Measurements from ENCODE around the gene HELT. TPM values are rescaled to one million over a fixed set of nuclear protein-coding genes. Genes with fewer than 3 reads are reported as not detected.

The HELT gene
- total RNA-seq, 1 donor from 2014 or later, result not detected

DNA sequence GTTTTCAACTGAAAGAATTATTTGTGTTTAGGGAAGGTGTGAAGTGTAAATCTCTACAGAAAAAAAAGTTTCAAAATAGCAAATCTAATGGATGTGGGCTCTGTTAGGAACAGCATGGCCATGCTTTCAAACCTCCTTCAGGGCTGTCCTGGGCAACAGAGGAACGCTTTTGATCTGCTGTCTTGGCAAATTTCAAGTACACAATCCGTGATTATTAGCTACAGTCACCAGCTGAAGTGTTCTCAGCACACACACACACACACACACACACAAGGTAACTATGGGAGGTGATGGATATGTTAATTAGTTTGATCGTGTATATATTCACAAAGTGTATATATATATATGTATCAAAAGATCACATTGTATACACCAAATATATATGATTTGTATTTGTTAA is 40.5 kb upstream of the HELT start:
- Mint-ChIP-seq H3K27me3 (ENCODE audit: unreplicated experiment) (peaks cover 1% of the 10 kb centered on the region), H3K27ac (ENCODE audit: unreplicated experiment) (no peak overlapping the region), H3K36me3 (ENCODE audit: low read depth, unreplicated experiment) (peaks cover 2% of the 10 kb centered on the region), H3K9me3 (ENCODE audit: unreplicated experiment) (no peaks in the 10 kb centered on the region), H3K4me1 (ENCODE audit: unreplicated experiment) (no peaks in the 10 kb centered on the region), H3K4me3 (ENCODE audit: unreplicated experiment) (no peak overlapping the region)
- TF ChIP-seq CTCF (IDR thresholded peaks at IDR 0.05; ENCODE audit: unreplicated experiment), result no peak
- DNase-seq (ENCODE audit: low spot score), result no peak

DNA sequence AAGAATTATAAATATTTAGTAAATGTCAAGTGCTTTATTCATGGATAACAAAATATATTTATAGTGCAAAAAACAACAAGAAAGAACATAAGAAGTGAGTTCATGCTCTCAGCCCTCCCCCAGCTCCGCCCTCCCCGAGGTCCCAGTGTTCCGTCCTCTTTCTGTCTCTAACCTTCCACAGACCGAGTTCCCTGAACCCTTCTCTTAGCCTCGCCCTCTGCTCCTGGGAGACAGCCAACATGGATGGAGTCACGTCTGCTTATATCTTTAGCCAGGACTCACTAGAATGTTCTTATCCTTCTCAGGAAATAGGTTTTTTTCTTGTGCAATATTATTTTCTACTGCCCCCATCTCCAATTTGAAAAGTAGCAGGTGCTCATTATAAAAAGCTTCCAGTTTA is 40.1 kb upstream of the HELT start:
- Mint-ChIP-seq H3K36me3 (ENCODE audit: low read depth, unreplicated experiment) (peaks cover 5% of the 10 kb centered on the region), H3K27me3 (ENCODE audit: unreplicated experiment) (peaks cover 1% of the 10 kb centered on the region), H3K9me3 (ENCODE audit: unreplicated experiment) (no peaks in the 10 kb centered on the region), H3K4me3 (ENCODE audit: unreplicated experiment) (no peak overlapping the region), H3K4me1 (ENCODE audit: unreplicated experiment) (no peaks in the 10 kb centered on the region), H3K27ac (ENCODE audit: unreplicated experiment) (no peak overlapping the region)
- no peak for TF ChIP-seq CTCF (IDR thresholded peaks at IDR 0.05; ENCODE audit: unreplicated experiment)
- DNase-seq (ENCODE audit: low spot score), result no peak

DNA sequence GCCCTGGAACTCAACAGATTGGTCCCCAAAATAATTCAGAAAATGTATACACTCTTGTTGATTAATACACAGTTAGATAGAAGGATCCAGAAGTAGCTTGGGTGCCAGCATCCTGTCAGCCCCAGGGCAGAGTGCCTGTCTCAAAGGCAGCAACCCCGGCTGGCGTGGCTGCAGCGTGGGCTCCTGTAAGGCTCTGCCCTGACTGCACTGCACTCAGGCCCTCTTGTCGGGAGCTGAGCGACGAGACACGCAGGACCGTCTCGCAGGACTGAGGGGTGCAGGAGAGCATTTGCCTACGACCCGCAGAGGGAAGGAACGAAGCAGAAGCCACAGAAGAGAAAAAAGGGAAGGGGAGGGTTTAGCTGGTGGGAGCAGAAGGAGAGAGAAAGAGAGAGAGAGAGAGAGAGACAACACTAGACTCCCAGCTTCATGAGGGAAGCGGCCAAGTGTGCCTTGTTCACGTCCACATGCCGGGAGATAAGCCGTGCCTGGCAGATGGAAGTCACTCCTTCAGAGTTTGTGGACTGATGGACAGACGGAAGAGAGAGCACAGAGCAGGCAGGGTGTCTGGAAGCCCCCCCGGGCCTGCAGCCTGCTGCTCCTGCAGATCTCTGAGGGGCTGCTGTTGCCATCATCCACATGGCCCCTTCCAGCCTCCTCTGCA is 38.7 kb upstream of the HELT start:
- Mint-ChIP-seq H3K9me3 (ENCODE audit: unreplicated experiment) (no peaks in the 10 kb centered on the region), H3K27ac (ENCODE audit: unreplicated experiment) (no peak overlapping the region)

GRCh38 chr4:184980261-184980660 is 38.0 kb upstream of the HELT start:
- Mint-ChIP-seq H3K36me3 (ENCODE audit: low read depth, unreplicated experiment) (peaks cover 5% of the 10 kb centered on the region), H3K9me3 (ENCODE audit: unreplicated experiment) (no peaks in the 10 kb centered on the region), H3K4me1 (ENCODE audit: unreplicated experiment) (no peaks in the 10 kb centered on the region), H3K27me3 (ENCODE audit: unreplicated experiment) (peaks cover 1% of the 10 kb centered on the region), H3K4me3 (ENCODE audit: unreplicated experiment) (no peak overlapping the region), H3K27ac (ENCODE audit: unreplicated experiment) (no peak overlapping the region)
- TF ChIP-seq CTCF (IDR thresholded peaks at IDR 0.05; ENCODE audit: unreplicated experiment), result no peak
- DNase-seq (ENCODE audit: low spot score), result no peak

More for the DNA sequence above, 38.7 kb upstream of the HELT start:
- Mint-ChIP-seq H3K4me3 (ENCODE audit: unreplicated experiment) (no peak overlapping the region), H3K27me3 (ENCODE audit: unreplicated experiment) (peaks cover 1% of the 10 kb centered on the region), H3K4me1 (ENCODE audit: unreplicated experiment) (no peaks in the 10 kb centered on the region), H3K36me3 (ENCODE audit: low read depth, unreplicated experiment) (peaks cover 5% of the 10 kb centered on the region)
- DNase-seq (ENCODE audit: low spot score), result no peak
- TF ChIP-seq CTCF (IDR thresholded peaks at IDR 0.05; ENCODE audit: unreplicated experiment), result no peak

- Mint-ChIP-seq H3K27ac (ENCODE audit: unreplicated experiment) (no peak overlapping the region), H3K27me3 (ENCODE audit: unreplicated experiment) (peaks cover 1% of the 10 kb centered on the region), H3K4me3 (ENCODE audit: unreplicated experiment) (no peak overlapping the region), H3K9me3 (ENCODE audit: unreplicated experiment) (no peaks in the 10 kb centered on the region), H3K36me3 (ENCODE audit: low read depth, unreplicated experiment) (peaks cover 5% of the 10 kb centered on the region), H3K4me1 (ENCODE audit: unreplicated experiment) (no peaks in the 10 kb centered on the region)
- DNase-seq (ENCODE audit: low spot score), result peak; percentile 69
- TF ChIP-seq CTCF (IDR thresholded peaks at IDR 0.05; ENCODE audit: unreplicated experiment), result no peak
Observed at GRCh38 chr4:184983672-184984356, 34.5 kb upstream of the HELT start.

Data from endothelial cell (in vitro differentiated cells).